ENCODE results near the gene RHBDF2. TPM values are rescaled to one million over a fixed set of nuclear protein-coding genes. Genes with fewer than 3 reads are reported as not detected.

Gene RHBDF2
- total RNA-seq, 2 experiments from 2014 or later = 144 to 173 TPM

DNA sequence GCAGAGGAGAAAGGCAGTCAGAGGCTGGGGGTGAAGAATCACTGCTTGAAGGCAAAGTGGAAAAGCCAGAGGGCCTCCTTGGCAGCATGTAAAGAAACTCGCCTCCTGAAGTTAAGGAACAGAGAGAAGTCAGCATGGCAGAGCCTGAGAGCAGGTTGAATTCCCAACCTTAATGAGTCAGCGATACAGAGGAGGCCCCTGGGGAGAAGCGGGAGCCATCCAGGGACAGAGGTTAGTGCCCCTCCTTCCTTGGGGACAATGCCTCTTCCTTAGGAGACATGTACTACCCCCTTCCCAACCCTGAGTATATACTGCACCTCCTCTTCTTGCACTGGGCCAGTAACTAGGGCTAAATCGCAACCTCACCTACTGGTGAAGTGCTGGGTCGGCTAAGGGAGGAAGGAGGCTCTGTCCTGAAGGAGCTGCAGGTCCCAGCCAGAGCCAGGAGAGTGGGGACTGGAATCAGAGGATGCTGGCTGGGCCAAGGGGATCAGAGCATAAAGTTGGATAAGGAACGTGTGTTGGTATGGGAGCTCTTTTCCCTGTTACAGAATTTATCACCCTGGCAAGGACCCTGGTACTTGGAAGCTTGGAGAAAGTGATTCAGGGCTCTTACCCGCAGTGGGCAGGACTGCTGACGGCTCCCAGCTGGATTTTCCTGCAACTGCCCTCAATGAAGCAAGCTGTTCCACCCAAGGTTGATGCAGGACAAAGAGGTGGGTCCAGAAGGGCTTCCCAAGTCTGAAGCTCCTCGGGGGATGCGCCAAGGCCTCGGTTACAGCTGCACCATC is 39.3 kb downstream of the RHBDF2 start:
- H3K4me1 ChIP-seq (ENCODE audit: insufficient read depth, low read length, poor library complexity, severe bottlenecking) = peaks cover 32% of the 10 kb centered on the region
- no peak overlapping the region for H3K4me3 ChIP-seq (ENCODE audit: low read depth, low read length, poor library complexity, severe bottlenecking)
- no peaks in the 10 kb centered on the region for H3K79me2 ChIP-seq (ENCODE audit: insufficient read depth, low read depth, low read length)
- ChIA-PET POLR2A (interaction anchor here (1.3 to 1.4 kb wide), 3 partner anchors 19 to 45 kb away, joined by 3 to 7 read pairs (median 4); no protein-coding TSS in a partner anchor), CTCF (ENCODE audit: unreplicated experiment) (interaction anchor here (0.7 to 1.0 kb wide), 2 partner anchors 8 to 45 kb away, joined by 3 read pairs; no protein-coding TSS in a partner anchor)
- intact Hi-C loops (cut with micrococcal nuclease; ENCODE audit: unreplicated experiment) = no loop called here
- H3K9me3 ChIP-seq (ENCODE audit: low read length) = no peaks in the 10 kb centered on the region
- H3K36me3 ChIP-seq (ENCODE audit: insufficient read depth, low read length) = no peaks in the 10 kb centered on the region
- H4K20me1 ChIP-seq (ENCODE audit: insufficient read depth, low read length) = no peaks in the 10 kb centered on the region
- H3K9me2 ChIP-seq (ENCODE audit: insufficient read depth, low read length) = no peaks in the 10 kb centered on the region
- no peak overlapping the region for H3K27ac ChIP-seq (ENCODE audit: low read depth, low read length, poor library complexity, severe bottlenecking)
- H2AFZ ChIP-seq (ENCODE audit: low read length) = no peak overlapping the region
- no TSS peak for BruUV-seq (replicated peaks)
- no peak for TF ChIP-seq EZH2phosphoT487 (IDR thresholded peaks at IDR 0.05; ENCODE audit: borderline replicate concordance, low read depth, low read length)
- H3K4me2 ChIP-seq (ENCODE audit: low read length) = no peak overlapping the region
- no peak for DNase-seq (ENCODE audit: low spot score)

DNA sequence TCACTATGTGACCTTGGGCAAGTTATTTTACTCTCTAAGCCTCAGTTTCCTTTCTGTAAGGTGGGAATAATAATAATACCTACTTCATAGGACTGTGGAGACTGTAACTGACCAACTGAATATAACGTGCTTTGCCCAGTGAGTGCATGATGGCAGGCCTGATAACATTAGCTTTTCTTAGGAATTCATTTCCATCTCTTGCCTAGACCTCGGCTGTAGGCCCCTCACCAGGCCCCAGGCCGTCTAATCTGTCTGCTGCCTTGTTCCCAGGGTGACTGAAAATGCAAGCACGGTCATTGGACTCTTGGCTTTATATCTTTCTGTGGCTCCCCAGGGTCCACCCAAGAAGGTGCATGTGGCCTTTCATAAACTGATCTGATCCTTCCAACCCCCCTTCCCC is 41.5 kb downstream of the RHBDF2 start:
- no peaks in the 10 kb centered on the region for H3K9me3 ChIP-seq (ENCODE audit: low read length)
- H3K79me2 ChIP-seq (ENCODE audit: insufficient read depth, low read depth, low read length) = no peaks in the 10 kb centered on the region
- no peak overlapping the region; the same call in 1 of the 2 replicates for H2AFZ ChIP-seq (ENCODE audit: low read length)
- TF ChIP-seq EZH2phosphoT487 (IDR thresholded peaks at IDR 0.05; ENCODE audit: borderline replicate concordance, low read depth, low read length) = no peak
- TF ChIP-seq, protein P1, sequence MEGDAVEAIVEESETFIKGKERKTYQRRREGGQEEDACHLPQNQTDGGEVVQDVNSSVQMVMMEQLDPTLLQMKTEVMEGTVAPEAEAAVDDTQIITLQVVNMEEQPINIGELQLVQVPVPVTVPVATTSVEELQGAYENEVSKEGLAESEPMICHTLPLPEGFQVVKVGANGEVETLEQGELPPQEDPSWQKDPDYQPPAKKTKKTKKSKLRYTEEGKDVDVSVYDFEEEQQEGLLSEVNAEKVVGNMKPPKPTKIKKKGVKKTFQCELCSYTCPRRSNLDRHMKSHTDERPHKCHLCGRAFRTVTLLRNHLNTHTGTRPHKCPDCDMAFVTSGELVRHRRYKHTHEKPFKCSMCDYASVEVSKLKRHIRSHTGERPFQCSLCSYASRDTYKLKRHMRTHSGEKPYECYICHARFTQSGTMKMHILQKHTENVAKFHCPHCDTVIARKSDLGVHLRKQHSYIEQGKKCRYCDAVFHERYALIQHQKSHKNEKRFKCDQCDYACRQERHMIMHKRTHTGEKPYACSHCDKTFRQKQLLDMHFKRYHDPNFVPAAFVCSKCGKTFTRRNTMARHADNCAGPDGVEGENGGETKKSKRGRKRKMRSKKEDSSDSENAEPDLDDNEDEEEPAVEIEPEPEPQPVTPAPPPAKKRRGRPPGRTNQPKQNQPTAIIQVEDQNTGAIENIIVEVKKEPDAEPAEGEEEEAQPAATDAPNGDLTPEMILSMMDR (conservative IDR thresholded peaks at IDR 0.05; ENCODE audit: low read length) = no peak
- no peak for DNase-seq (ENCODE audit: low spot score)
- ChIA-PET CTCF (ENCODE audit: unreplicated experiment) (interaction anchor here (1.3 to 3.3 kb wide), 6 partner anchors 10 to 54 kb away, joined by 4 to 33 read pairs (median 10); no protein-coding TSS in a partner anchor), POLR2A (interaction anchor here (1.1 to 2.5 kb wide), 7 partner anchors 29 to 106 kb away, joined by 3 to 13 read pairs (median 4); partner anchors contain the start of genes PRPSAP1 and RHBDF2)
- H4K20me1 ChIP-seq (ENCODE audit: insufficient read depth, low read length) = no peaks in the 10 kb centered on the region
- no peak overlapping the region for H3K4me3 ChIP-seq (ENCODE audit: low read depth, low read length, poor library complexity, severe bottlenecking)
- H3K36me3 ChIP-seq (ENCODE audit: insufficient read depth, low read length) = no peaks in the 10 kb centered on the region
- H3K4me1 ChIP-seq (ENCODE audit: insufficient read depth, low read length, poor library complexity, severe bottlenecking) = peaks cover 17% of the 10 kb centered on the region
- intact Hi-C loops (cut with micrococcal nuclease; ENCODE audit: unreplicated experiment) = loop anchor here (1.0 to 5.0 kb wide), 2 partner anchors 47 to 157 kb away; no protein-coding TSS in a partner anchor
- H3K27ac ChIP-seq (ENCODE audit: low read depth, low read length, poor library complexity, severe bottlenecking) = no peak overlapping the region
- H3K9me2 ChIP-seq (ENCODE audit: insufficient read depth, low read length) = no peaks in the 10 kb centered on the region
- no peak overlapping the region for H3K4me2 ChIP-seq (ENCODE audit: low read length)
- no TSS peak for BruUV-seq (replicated peaks)

DNA sequence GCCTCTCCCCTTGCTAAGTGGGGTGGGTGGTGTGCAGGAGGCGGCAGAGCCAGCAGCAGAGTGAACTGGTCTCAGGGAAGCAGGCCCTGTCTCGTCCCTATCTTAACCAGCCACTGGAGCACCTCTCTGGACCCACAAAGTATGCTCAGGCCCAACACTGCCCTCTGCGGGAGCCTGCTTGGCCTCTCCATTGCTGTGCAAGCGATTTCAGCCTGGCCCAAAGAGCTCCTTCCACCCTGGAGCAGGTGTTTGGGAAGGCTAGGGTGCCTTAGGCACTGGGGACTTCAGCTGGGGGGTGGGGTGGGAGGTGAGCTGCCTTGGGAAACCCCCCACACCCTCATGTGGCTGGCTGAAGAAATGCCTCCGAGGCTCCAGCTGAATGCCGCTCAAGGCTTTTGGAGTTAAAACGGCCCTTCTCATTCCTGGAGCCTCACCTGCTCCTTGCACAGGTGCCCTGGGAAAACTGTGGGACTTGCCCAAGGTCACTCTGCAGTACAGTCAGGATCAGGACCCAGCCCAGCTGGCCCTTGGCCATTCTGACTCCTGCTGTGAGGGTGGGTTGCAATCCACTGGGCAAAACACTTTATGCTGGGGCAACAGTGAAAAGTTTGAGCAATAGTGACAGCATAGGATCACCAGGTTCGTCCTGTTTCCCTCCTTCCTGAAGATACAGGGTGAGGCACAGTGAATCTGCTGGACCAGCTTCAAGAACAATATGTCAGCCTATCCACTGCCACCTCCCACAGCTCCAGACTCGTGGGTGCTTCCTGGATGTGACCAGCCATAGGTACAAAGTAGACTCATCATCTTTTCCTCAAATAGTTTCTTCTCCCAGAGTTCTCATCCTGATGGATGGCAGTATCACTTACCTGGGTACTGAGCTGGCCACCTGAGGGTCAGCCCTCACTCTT is 42.4 kb downstream of the RHBDF2 start:
- ChIA-PET POLR2A (interaction anchor here (0.6 to 2.5 kb wide), 17 partner anchors 9 to 941 kb away, joined by 3 to 13 read pairs (median 3); partner anchors contain the start of genes AANAT, PRPSAP1 and RHBDF2), CTCF (ENCODE audit: unreplicated experiment) (interaction anchor here (0.6 to 3.3 kb wide), 20 partner anchors 8 to 170 kb away, joined by 3 to 33 read pairs (median 4); no protein-coding TSS in a partner anchor)
- Histone ChIP-seq H2AFZ (ENCODE audit: low read length) (peak overlapping the region; percentile 35; the same call in 1 of the 2 replicates), H3K4me2 (ENCODE audit: low read length) (peak overlapping the region; percentile 11; the same call in 1 of the 2 replicates), H3K27ac (ENCODE audit: low read depth, low read length, poor library complexity, severe bottlenecking) (no peak overlapping the region), H3K79me2 (ENCODE audit: insufficient read depth, low read depth, low read length) (no peaks in the 10 kb centered on the region), H3K9me3 (ENCODE audit: low read length) (no peaks in the 10 kb centered on the region), H3K4me1 (ENCODE audit: insufficient read depth, low read length, poor library complexity, severe bottlenecking) (peaks cover 17% of the 10 kb centered on the region), H3K36me3 (ENCODE audit: insufficient read depth, low read length) (no peaks in the 10 kb centered on the region), H4K20me1 (ENCODE audit: insufficient read depth, low read length) (no peaks in the 10 kb centered on the region), H3K4me3 (ENCODE audit: low read depth, low read length, poor library complexity, severe bottlenecking) (no peak overlapping the region), H3K9me2 (ENCODE audit: insufficient read depth, low read length) (no peaks in the 10 kb centered on the region)
- intact Hi-C loops (cut with micrococcal nuclease; ENCODE audit: unreplicated experiment) = loop anchor here (1.0 to 5.0 kb wide), 2 partner anchors 51 to 157 kb away; no protein-coding TSS in a partner anchor
- peak; percentile 88 for DNase-seq (ENCODE audit: low spot score)
- no peak for TF ChIP-seq EZH2phosphoT487 (IDR thresholded peaks at IDR 0.05; ENCODE audit: borderline replicate concordance, low read depth, low read length)
- TF ChIP-seq, protein P1 (conservative IDR thresholded peaks at IDR 0.05; ENCODE audit: low read length) = peak; percentile 95
- BruUV-seq (replicated peaks) = no TSS peak
